Activated T-cell treated with anti-CD3 and anti-CD28 coated beads, Interleukin-2, amount 50 U/mL, for 24 hours (primary cell): ENCODE results near the gene CASZ1.

Source experiments
- DNase-seq: peaks from one replicate; pipeline ENCODE4 v3.0.0-alpha.2; 2020
- H3K27ac Mint-ChIP-seq: 2 replicates; pipeline ENCODE4 v1.8.0; 2020; ENCODE audit warnings: mild to moderate bottlenecking, mixed read lengths
- H3K27me3 Mint-ChIP-seq: 2 replicates; pipeline ENCODE4 v1.8.0; 2020; ENCODE audit warnings: mixed read lengths
- H3K36me3 Mint-ChIP-seq: 2 replicates; pipeline ENCODE4 v1.8.0; 2020; ENCODE audit warnings: low read depth, mixed read lengths
- H3K4me1 Mint-ChIP-seq: 2 replicates; pipeline ENCODE4 v1.8.0; 2020; ENCODE audit warnings: low read depth, mixed read lengths
- H3K4me3 Mint-ChIP-seq: 2 replicates; pipeline ENCODE4 v1.8.0; 2020; ENCODE audit warnings: mild to moderate bottlenecking, moderate library complexity, mixed read lengths
- H3K9me3 Mint-ChIP-seq: 2 replicates; pipeline ENCODE4 v1.8.0; 2020; ENCODE audit warnings: mixed read lengths

Gene CASZ1

GRCh38 chr1:10796029-10796944, at the start of gene CASZ1:
Gene CASZ1, minus strand, starts transcription at chr1:10796646. Its CDS starts 102,757 bp downstream, at chr1:10693889.
- H3K9me3 Mint-ChIP-seq, result no peaks in the 10 kb centered on the region
- peak; percentile 38 for DNase-seq
- peak within 1 kb of the TSS; percentile 16 for H3K4me3 Mint-ChIP-seq
- H3K27me3 Mint-ChIP-seq, result peaks cover 77% of the 10 kb centered on the region
- H3K36me3 Mint-ChIP-seq, result no peaks in the 10 kb centered on the region
- peaks cover 14% of the 10 kb centered on the region for H3K4me1 Mint-ChIP-seq
- no peak within 1 kb of the TSS for H3K27ac Mint-ChIP-seq

GRCh38 chr1:10843697-10844096, 47.3 kb upstream of the CASZ1 start:
- no peak for DNase-seq
- no peak overlapping the region for H3K4me3 Mint-ChIP-seq
- H3K36me3 Mint-ChIP-seq, result no peaks in the 10 kb centered on the region
- H3K27me3 Mint-ChIP-seq, result peaks cover 37% of the 10 kb centered on the region
- no peak overlapping the region for H3K27ac Mint-ChIP-seq
- no peaks in the 10 kb centered on the region for H3K4me1 Mint-ChIP-seq
- no peaks in the 10 kb centered on the region for H3K9me3 Mint-ChIP-seq

- no peak overlapping the region for H3K4me3 Mint-ChIP-seq
- H3K27me3 Mint-ChIP-seq, result peaks cover 46% of the 10 kb centered on the region
- H3K4me1 Mint-ChIP-seq, result peaks cover 1% of the 10 kb centered on the region
- H3K36me3 Mint-ChIP-seq, result no peaks in the 10 kb centered on the region
- DNase-seq, result no peak
- no peak overlapping the region for H3K27ac Mint-ChIP-seq
- H3K9me3 Mint-ChIP-seq, result no peaks in the 10 kb centered on the region
Observed at GRCh38 chr1:10841118-10841517, 44.7 kb upstream of the CASZ1 start.

- no peaks in the 10 kb centered on the region for H3K36me3 Mint-ChIP-seq
- no peak for DNase-seq
- peaks cover 54% of the 10 kb centered on the region for H3K27me3 Mint-ChIP-seq
- H3K27ac Mint-ChIP-seq, result no peak overlapping the region
- H3K4me3 Mint-ChIP-seq, result no peak overlapping the region
- H3K9me3 Mint-ChIP-seq, result no peaks in the 10 kb centered on the region
- H3K4me1 Mint-ChIP-seq, result peaks cover 2% of the 10 kb centered on the region
Observed at GRCh38 chr1:10839188-10839770, 42.8 kb upstream of the CASZ1 start.

- peaks cover 59% of the 10 kb centered on the region for H3K27me3 Mint-ChIP-seq
- H3K4me3 Mint-ChIP-seq, result no peak overlapping the region
- DNase-seq, result no peak
- H3K9me3 Mint-ChIP-seq, result no peaks in the 10 kb centered on the region
- H3K27ac Mint-ChIP-seq, result no peak overlapping the region
- H3K4me1 Mint-ChIP-seq, result peaks cover 2% of the 10 kb centered on the region
- H3K36me3 Mint-ChIP-seq, result no peaks in the 10 kb centered on the region
Observed at GRCh38 chr1:10838541-10838940, 42.1 kb upstream of the CASZ1 start.

GRCh38 chr1:10836726-10837125, 40.3 kb upstream of the CASZ1 start:
- Mint-ChIP-seq H3K4me1 (peaks cover 2% of the 10 kb centered on the region), H3K36me3 (no peaks in the 10 kb centered on the region), H3K9me3 (no peaks in the 10 kb centered on the region), H3K4me3 (no peak overlapping the region), H3K27me3 (peaks cover 55% of the 10 kb centered on the region), H3K27ac (no peak overlapping the region)
- no peak for DNase-seq

GRCh38 chr1:10835822-10836421, 39.5 kb upstream of the CASZ1 start:
- H3K27me3 Mint-ChIP-seq, result peaks cover 49% of the 10 kb centered on the region
- H3K36me3 Mint-ChIP-seq, result no peaks in the 10 kb centered on the region
- no peak overlapping the region for H3K27ac Mint-ChIP-seq
- H3K4me3 Mint-ChIP-seq, result no peak overlapping the region
- peaks cover 3% of the 10 kb centered on the region for H3K4me1 Mint-ChIP-seq
- DNase-seq, result peak; percentile 32
- no peaks in the 10 kb centered on the region for H3K9me3 Mint-ChIP-seq

GRCh38 chr1:10835421-10835820, 39.0 kb upstream of the CASZ1 start:
- no peak overlapping the region for H3K27ac Mint-ChIP-seq
- H3K36me3 Mint-ChIP-seq, result no peaks in the 10 kb centered on the region
- peaks cover 50% of the 10 kb centered on the region for H3K27me3 Mint-ChIP-seq
- DNase-seq, result no peak
- H3K9me3 Mint-ChIP-seq, result no peaks in the 10 kb centered on the region
- H3K4me1 Mint-ChIP-seq, result peaks cover 3% of the 10 kb centered on the region
- no peak overlapping the region for H3K4me3 Mint-ChIP-seq

- DNase-seq, result no peak
- Mint-ChIP-seq H3K27me3 (peaks cover 51% of the 10 kb centered on the region), H3K36me3 (no peaks in the 10 kb centered on the region), H3K4me3 (no peak overlapping the region), H3K27ac (no peak overlapping the region), H3K9me3 (no peaks in the 10 kb centered on the region), H3K4me1 (peaks cover 3% of the 10 kb centered on the region)
Observed at GRCh38 chr1:10834770-10835412, 38.4 kb upstream of the CASZ1 start.

- no peak for DNase-seq
- Mint-ChIP-seq H3K36me3 (no peaks in the 10 kb centered on the region), H3K27me3 (peaks cover 50% of the 10 kb centered on the region), H3K9me3 (no peaks in the 10 kb centered on the region), H3K27ac (no peak overlapping the region), H3K4me1 (peaks cover 3% of the 10 kb centered on the region), H3K4me3 (no peak overlapping the region)
Observed at GRCh38 chr1:10833630-10834557, 37.4 kb upstream of the CASZ1 start.

- no peaks in the 10 kb centered on the region for H3K9me3 Mint-ChIP-seq
- DNase-seq, result no peak
- H3K4me3 Mint-ChIP-seq, result no peak overlapping the region
- peaks cover 55% of the 10 kb centered on the region for H3K27me3 Mint-ChIP-seq
- H3K36me3 Mint-ChIP-seq, result no peaks in the 10 kb centered on the region
- peaks cover 3% of the 10 kb centered on the region for H3K4me1 Mint-ChIP-seq
- H3K27ac Mint-ChIP-seq, result no peak overlapping the region
Observed at GRCh38 chr1:10832703-10833102, 36.3 kb upstream of the CASZ1 start.

- H3K4me3 Mint-ChIP-seq, result no peak overlapping the region
- no peaks in the 10 kb centered on the region for H3K36me3 Mint-ChIP-seq
- H3K27me3 Mint-ChIP-seq, result peaks cover 47% of the 10 kb centered on the region
- H3K4me1 Mint-ChIP-seq, result peaks cover 2% of the 10 kb centered on the region
- DNase-seq, result no peak
- no peaks in the 10 kb centered on the region for H3K9me3 Mint-ChIP-seq
- no peak overlapping the region for H3K27ac Mint-ChIP-seq
Observed at GRCh38 chr1:10830961-10831668, 34.7 kb upstream of the CASZ1 start.

- no peaks in the 10 kb centered on the region for H3K36me3 Mint-ChIP-seq
- H3K9me3 Mint-ChIP-seq, result no peaks in the 10 kb centered on the region
- H3K4me1 Mint-ChIP-seq, result peaks cover 2% of the 10 kb centered on the region
- H3K4me3 Mint-ChIP-seq, result no peak overlapping the region
- no peak overlapping the region for H3K27ac Mint-ChIP-seq
- DNase-seq, result no peak
- H3K27me3 Mint-ChIP-seq, result peaks cover 41% of the 10 kb centered on the region
Observed at GRCh38 chr1:10829965-10830515, 33.6 kb upstream of the CASZ1 start.
